Hypothalamus (tissue), 51 donors: ENCODE results near the gene CDA.
A peak's percentile ranks its signal among the peaks of the same experiment; 100 is the strongest.
"Not testable (repeated sequence)": the region's sequence is repeated elsewhere in the genome, so short reads cannot be mapped to it uniquely, and the experiment has no call there.

Experiments
- DNase-seq, 51 donors: peaks; one replicate each; lab custom pipeline; 2025; lab: John Stamatoyannopoulos, UW

The CDA gene

DNA sequence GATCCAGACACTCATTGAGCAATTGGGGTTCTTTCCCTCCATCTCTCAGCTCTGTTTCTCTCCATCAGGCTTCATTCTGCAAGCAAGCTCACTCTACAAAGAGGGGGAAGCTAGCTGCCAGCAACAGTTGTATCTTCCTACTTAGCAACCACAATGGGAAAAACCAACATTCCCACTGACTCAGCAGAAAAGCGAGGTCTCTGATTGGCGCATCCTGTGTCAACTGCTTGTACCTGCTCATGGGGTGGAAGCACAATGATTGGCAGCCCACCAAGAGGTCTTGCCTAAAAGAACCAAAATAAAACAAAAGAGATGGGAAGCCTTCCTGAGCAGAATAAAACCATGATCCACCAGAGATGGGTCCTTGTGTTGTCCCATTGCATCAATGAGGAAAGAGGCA lies 4.0 kb upstream of the CDA start:
- DNase-seq = no peak

DNA sequence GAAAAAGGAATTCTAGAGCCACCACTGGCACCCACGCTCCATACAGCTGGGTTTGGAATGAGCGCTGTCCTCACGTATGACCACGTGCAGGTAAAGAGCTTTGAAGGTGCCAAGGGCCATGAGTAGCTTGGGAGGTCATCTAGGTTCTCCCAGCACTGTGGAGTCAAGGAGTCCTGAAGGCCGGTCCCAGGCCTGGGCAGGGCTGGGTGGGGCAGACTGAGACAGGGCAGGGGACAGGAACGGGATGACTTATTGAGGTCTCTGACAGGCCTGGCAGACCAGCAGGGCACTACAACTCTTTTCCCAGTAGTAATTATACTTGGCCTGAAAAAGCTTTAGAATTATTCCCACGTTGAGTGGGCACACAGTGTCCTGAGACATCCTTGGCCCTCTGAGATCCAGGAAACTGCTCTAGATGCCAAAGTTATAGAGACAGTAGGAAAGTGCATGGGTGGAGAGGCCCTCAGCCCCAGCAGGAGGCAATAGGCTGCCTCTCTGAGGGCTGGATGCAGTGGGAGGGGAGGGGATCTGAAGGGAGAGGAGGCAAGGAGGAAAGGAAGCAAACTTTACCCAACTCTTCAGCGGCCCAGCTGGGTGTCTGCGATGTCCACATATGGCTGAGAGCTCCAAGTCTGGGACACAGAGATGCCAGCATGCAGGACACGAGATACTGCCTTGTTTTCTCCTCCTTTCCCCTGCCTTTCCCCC lies 1.8 kb upstream of the CDA start:
- DNase-seq = no peak

DNA sequence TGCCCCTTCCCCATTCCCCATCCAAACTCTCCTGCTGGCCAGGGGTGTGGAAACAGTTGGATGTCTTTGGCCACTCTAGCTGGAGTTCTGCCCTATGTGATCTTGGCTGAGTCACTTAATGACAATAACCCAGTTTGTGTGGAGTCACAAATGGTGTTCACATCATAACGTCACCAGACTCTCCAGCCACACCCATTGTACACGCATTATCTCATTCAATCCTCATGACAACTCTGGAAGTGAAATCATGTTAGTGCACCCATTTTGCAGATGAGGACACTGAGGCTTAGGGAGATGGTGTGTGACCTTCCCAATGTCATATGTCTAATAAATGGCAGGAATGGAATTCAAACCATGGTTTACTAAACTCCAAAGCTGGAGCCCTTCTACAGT lies 1.2 kb upstream of the CDA start:
- no peak for DNase-seq

DNA sequence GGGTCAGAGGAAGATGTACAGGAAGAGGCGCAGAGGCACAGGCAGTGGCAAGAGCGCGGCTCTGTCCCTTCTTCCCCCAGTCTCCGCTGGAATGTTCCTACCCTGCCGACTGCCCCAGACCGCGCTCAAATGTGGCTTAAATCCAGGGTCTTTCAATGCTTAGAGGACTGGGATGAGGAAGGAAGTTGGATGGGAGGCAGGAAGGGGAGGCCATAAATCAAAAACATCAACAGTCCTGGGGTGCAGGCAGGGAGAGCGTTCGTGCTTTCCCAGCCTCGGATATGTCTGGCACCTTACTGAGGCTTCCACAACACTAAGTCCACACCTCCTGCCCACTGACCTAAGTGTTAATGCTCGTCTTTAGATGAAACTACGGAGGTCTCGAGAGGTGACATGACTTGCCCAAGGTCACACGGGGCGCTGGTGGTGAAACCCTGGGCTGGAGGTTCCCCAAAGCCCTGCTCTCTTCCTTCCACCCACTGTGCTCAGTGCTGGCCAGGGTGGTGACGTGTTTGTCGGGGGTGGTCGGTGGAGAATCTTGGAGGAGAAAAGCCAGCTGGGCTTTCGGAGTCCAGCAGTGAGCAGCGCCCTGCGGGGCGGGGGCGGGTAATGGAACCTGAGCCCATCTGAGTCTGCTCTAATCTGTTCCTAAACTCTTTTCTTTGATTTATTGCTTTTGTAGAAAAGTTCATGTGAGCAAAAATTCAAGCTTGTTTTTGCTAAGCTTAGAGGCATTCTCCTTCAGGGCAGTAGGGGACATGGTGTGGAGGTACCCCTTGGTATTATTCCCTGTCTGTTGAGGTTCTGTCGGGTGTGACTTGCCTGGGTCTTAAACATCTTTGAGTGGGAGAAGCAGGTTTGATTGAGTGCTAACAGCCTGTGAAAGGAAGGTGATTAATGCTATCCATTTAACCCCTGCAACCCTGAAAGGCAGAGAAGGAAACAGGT lies 708 bp downstream of the CDA start:
- DNase-seq = no peak

DNA sequence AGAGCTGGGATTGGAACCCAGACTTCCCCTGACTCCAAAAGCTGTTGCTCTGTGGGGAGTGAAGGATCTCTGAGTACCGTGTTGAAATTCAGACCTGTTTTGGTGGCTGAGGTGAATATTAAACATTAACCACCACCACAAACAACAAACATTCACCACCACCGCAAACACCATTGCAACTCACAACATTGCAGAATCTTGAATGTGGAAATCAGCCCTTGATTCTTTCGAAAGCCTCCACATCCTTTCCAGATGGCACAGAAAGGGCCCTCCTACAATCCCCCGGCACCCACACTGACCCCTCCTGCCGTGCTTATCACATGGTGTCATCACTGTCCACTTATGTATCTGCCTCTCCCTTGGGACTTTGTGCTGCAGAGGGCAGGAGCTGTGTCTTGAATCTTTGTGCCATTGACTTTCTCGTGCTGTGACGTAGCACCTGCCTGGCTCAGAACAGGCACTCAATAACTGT lies 1.4 kb downstream of the CDA start:
- DNase-seq = no peak

DNA sequence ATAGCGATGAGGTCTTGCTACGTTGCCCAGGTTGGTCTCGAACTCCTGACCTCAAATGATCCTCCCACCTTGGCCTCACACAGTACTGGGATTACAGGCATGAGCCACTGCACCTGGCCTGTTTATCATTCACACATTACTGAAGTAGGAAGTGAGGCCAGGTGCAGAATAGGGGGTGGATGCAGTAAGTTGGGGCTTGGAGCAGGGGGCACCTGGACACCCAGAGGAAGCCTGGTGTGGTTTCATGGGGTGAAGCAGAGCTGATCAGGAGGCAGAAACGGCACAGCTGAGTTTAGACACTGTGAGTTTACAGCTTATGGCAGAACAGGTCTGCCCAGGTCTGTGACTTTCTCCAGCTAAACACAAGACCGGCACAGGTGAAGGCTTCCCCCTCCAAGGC lies 4.9 kb downstream of the CDA start:
- no peak for DNase-seq

DNA sequence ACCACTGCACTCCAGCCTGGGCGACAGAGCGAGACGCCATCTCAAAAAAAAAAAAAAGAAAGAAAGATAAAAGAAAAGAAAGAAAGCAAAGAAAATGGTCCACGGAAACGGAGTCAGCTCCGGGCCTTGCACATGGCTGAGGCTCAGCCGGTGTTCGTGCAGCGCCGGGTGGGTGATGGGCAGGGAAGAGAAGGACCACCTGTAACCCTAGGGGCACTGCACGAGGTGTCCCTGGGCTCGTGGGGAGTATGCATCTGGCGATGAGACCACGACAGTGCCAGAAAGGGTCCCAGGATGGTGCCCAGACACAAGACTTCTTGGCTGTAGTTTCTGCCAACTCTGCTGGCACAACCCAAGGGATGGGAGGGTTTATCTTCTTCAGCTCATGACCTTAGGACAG lies 5.8 kb downstream of the CDA start:
- no peak for DNase-seq

DNA sequence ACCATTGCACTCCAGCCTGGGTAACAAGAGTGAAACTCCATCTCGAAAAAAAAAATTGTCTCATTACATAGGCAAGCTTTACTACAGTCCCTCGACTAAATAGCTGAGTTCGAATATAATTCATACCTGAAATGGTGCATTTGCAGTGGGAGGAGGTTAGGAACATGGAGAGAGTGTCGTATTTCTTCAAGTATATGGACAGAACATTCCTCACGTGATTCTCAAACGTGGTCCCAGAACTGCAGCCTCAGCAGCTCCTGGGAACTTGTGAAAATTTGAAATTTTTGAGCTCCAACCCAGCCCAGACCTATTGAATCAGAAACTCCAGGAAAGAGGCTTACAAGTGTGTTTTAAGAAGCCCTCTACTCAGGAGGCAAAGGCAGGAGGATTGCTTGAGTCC lies 7.2 kb downstream of the CDA start:
- DNase-seq = no peak

DNA sequence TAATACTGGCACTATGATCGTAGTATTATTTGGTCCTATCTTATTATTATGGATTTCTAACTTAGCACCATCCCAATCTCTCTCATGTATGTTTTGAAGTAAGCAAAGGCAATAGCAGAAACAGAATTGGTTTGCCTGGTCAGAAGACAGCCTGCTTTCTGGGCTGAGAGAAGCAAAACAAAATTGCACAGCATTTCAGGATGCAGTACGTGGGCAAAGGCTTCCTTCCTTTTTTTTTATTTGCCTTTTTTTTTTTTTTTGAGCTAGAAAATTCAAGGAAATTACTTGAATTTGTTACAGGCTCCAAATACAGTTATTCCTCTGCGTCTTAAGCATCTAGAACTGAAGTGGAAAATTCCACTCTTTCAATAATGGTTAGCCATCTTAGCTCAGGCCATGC lies 8.8 kb downstream of the CDA start:
- DNase-seq = no peak

DNA sequence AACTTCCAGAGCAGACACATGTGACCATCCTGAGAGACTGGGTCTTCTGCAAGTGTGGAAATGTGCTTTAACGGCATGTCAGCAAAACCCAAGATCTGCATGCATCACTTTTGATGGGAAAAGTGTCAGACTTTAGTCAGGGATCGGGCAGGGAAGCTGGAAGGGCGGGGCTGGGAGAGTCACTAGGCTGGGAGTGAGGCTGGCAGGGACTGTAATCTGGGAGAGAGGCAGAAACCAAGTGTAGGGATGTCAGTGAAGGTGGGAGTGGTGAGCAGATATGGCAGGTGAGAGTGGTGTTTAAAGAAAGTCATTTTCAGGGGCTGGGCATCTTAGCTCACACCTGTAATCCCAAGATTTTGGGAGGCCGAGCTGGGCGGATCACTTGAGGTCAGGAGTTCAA lies 11.3 kb downstream of the CDA start:
- no peak for DNase-seq

DNA sequence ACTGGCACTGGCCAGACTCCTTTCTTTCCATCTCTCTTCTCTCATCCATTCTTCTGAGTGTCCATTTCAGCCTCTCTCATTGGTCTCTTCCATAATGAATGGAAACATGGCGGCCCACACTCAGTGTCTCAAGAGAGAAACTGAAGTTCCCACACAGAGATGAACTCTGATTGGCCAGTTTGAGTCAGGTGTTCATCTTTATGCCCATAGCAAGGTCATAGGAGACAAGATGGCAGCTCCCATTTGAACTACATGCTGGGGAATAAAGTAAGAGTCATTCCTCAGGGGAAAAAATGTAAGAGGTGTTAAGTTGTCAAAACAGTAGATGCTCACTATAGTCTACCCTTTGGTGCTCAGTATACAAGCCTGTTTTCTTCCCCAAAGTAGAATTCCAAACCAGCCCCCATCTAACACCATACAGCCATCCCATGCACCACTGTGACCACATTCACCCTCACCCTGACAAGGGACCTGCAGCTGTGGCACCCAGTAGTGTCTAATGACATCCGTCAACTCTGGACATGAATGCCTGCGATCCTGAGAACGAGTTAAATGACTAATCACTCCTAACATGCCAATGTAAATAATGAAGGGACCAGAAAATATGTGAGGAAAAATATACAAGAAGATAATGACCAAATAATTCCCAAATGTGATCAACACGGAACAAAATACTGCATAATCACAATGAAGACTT lies 12.4 kb downstream of the CDA start:
- no peak for DNase-seq

DNA sequence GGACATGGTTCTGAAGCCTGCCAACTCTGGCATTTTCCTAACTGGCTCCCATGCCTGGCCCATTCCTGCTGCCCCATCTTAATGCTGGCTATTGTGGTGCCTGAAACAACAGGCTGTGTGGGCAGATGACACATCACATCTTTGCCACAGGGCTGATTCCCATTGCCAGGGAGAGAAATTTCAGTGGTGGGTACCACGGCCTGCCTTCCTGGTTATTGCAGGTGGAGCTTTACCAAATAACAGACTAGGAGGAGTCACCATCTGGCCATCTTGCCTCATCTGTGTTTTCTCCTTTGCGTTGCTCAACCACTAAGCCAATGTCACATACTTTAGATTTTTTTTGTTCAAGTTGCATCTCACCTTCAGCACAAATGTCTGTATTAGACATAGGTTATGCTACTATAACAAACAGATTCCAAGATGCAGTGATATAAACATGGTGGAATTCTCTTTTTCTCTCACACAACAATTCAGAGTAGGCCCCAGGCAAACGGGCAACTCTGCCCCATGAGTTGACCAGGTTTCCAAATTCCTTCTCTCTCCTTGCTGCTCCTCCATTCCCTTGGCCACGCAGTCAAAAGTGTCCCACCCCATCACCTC lies 14.1 kb downstream of the CDA start:
- no peak for DNase-seq

DNA sequence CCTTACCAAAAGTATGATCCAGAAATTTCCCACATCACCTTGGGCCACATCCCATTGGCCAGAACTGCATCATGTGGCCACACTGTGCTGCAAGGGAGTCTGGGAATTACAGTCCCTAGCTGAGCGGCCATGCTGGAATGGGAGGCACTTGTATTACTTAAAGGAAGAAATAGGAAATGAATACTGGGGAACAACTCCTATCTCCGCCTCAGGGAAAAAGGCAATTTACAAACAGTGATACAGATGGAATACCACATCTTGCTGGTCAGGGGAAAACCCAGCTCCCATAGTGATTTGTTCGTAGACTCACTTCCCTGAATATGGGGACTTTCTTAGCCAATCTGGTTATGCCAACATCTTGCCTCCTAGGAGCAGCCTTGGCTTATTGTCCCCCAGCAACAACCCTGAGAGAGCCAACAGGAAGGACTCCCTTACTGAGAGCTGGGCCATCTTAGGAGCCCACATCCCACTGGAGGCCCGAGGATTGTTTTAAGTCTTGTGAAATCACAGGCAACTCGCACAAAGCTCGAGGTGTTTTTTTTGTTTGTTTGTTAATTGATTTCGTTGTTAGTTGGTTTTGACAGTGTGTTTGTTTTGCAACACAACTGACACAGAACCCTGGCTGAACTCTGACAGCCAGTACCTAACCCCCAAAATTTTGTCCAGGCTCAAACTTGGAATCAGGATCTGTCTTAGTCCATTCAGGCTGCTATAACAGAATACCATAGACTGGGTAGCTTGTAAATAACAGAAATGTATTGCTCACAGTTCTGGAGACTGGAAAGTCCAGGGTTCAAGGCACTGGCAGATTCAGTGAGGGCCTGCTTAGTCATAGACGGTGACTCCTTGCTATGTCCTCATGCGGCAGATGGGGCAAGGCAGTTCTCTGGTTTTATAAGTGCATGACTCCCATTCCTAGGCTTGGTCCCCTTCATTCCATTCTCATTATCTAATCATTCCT lies 14.9 kb downstream of the CDA start:
- no peak for DNase-seq

DNA sequence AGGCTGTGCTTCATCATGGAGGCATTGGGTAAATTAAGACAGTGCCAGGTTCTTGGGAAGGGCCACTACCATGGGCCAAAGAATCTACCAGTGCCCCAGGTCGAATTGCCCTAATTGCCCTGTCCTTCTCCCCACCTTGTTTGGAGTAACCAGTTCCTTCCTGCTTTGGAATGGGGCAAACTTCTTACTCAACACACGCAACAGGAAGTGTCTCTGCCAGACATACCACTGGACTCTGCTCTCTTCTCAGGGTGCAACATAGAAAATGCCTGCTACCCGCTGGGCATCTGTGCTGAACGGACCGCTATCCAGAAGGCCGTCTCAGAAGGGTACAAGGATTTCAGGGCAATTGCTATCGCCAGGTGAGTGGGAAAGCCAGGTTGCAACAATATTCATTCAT lies 15.8 kb downstream of the CDA start:
- DNase-seq = no peak

DNA sequence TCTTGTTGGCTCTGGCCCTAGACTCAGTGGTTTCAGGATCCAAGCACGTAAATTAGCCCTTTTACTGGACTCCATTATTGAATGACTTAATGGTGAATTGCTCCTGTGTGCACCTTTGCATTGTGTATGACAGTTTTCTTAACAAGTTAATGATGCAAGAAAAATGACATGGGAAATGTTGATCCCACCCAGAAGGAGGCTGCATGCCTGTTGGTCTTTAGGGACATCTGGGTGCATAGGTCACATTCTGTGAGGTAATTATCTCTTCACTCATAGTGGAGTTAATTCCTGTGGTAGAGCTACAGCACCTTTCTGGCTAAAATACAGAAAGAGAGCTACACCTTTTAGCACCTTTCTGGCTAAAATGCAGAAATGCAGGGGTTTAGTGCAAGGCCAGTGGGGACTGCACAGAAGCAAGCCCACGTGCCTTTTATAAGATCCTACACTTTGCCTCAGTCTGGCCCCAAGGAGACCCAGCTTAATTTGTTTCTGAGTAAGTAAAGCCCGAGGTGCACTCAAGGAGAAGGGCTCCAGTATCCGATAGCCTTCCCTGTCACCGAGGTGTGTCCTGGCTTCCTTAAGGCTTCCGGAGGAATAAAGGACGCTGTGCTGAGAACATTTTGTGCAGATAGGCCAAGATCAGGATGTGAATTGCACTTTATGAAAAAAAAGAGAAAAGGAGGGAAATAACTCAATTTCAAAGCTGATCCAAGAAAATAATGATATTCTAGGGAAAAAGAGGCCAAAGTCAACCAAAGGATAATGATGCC lies 18.1 kb downstream of the CDA start:
- DNase-seq = not testable (repeated sequence)

DNA sequence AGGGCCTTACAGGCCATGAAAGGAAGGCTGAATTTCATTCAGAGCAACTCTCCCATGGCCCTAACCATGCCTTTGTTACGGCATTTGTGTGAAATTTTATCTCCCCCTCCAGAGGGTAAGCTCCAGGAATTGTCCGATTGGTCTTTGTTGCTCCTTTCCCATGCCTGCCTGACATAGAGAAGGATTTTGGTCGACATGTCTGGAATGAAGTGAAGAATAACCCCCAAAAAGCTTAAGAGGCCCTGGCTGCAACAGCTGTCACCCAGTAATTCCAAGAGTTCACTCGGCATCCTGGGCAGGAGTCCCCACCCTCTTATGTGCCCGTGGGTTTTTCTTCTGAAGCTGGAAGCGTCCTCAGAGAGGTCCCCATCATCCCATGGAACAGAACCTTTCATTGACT lies 20.6 kb downstream of the CDA start:
- DNase-seq = no peak

DNA sequence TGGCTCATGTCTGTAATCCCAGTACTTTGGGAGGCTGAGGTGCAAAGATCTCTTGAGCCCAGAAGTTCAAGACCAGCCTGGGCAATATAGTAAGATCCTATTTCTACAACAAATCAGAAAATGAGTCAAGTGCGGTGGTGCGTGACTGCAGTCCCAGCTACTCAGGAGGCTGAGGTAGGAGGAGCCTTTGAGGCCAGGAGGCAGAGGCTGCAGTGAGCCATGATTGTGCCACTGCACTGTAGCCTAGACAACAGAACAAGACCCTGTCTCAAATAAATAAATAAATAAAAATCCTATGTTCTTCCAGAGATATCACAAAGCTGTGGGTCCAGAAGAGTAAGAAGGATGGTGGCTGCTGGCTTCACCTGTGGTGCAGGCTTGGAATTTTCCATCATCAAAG lies 22.1 kb downstream of the CDA start:
- no peak for DNase-seq

DNA sequence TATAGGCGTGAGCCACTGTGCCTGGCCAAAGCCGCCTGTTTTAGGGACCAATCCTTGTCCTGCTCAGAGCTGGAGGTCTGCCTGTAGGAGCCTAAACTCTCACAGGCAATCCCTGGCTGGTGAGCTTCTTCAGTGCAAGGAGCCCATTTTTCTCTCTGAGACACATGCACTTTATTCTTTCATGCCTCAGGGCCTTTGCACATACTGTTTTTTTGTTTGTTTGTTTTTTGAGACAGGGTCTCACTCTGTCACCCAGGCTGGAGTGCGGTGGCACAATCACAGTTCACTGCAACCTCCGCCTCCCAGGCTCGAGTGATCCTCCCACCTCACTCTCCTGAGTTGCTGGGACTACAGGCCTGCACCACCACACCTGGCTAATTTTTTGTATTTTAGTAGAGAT lies 22.8 kb downstream of the CDA start:
- DNase-seq = no peak

DNA sequence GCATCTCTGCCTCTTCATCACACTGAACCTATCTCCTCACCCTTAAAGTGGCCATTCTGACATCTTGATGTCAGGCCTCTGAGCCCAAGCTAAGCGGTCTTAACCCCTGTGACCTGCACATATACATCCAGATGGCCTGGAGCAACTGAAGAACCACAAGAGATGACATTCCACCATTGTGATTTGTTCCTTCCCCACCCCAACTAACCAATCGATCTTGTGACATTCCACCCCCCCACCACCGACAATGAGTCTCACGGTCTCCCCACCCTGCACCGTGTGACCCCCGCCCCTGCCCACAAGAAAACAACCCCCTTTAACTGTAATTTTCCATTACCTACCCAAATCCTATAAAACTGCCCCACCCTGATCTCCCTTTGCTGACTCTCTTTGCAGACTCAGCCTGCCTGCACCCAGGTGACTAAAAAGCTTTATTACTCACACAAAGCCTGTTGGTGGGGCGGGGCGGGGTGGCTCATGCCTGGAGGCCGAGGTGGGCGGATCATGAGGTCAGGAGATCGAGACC lies 23.4 kb downstream of the CDA start:
- DNase-seq = peak in 1 of 51 donors; percentile 5
